Panc1 (cell line): ENCODE results near the gene TBC1D25. TPM values are rescaled to one million over a fixed set of nuclear protein-coding genes. Genes with fewer than 3 reads are reported as not detected.

Source experiments
- ATAC-seq: fragments of 200-7000 bp; cut with Tn5 transposase; 2 replicates; pipeline ENCODE4 v1.9.1; 2020; ENCODE audit warnings: mild to moderate bottlenecking, moderate library complexity
- BruUV-seq: library from RNA; stranded (reverse); fragments of 400-500 nt; replicated peaks from 2 replicates; lab custom pipeline; 2021; lab: Mats Ljungman, UMichigan
- CTCF ChIA-PET: fragments of 300-600 bp; sonication (Branson Sonifier 250); formaldehyde crosslinking; loops from one replicate; lab custom pipeline; 2022; ENCODE audit warnings: antibody characterized with exemption; lab: Charles Lee
- POLR2A ChIA-PET: fragments of 300-600 bp; sonication (Branson Sonifier 250); formaldehyde crosslinking; loops from one replicate; lab custom pipeline; 2022; ENCODE audit warnings: antibody characterized with exemption; lab: Charles Lee
- DNase-seq: peaks from one replicate; pipeline ENCODE4 v3.0.0-alpha.2; 2010; ENCODE audit warnings: low read depth, low spot score
- H3K27ac ChIP-seq: 2 replicates; pipeline ENCODE4 v1.5.1; 2011; ENCODE audit warnings: mild to moderate bottlenecking, low read length, inconsistent platforms
- H3K27me3 ChIP-seq: fragments of 200-500 bp; sonication (Bioruptor generic); 2 replicates; pipeline ENCODE4 v1.6.0; 2014; ENCODE audit warnings: low read length, inconsistent platforms; ENCODE audit not compliant: control insufficient read depth, insufficient read depth
- H3K36me3 ChIP-seq: fragments of 200-500 bp; sonication (Bioruptor generic); 2 replicates; pipeline ENCODE4 v1.5.1; 2014; ENCODE audit warnings: inconsistent platforms, mild to moderate bottlenecking, low read length, moderate library complexity; ENCODE audit not compliant: control insufficient read depth, insufficient read depth
- H3K4me1 ChIP-seq: 2 replicates; pipeline ENCODE4 v1.5.1; 2011; ENCODE audit warnings: inconsistent platforms, mild to moderate bottlenecking, low read length, moderate library complexity; ENCODE audit not compliant: control insufficient read depth, insufficient read depth
- H3K4me3 ChIP-seq, 2 experiments: 2 replicates each; pipeline ENCODE4 v1.5.1; 2011 to 2012; ENCODE audit warnings: low read depth in 2 of 2, low read length in 2 of 2, mild to moderate bottlenecking in 2 of 2, inconsistent platforms in 1 of 2, moderate library complexity in 1 of 2
- H3K9me3 ChIP-seq: fragments of 200-500 bp; sonication (Bioruptor generic); 2 replicates; pipeline ENCODE4 v1.5.1; 2014; ENCODE audit warnings: low read depth, mild to moderate bottlenecking, inconsistent platforms, low read length, moderate library complexity; ENCODE audit not compliant: control insufficient read depth, insufficient read depth
- POLR2AphosphoS5 ChIP-seq: IDR thresholded peaks from 2 replicates; pipeline ENCODE4 v1.6.1; 2012; ENCODE audit warnings: mild to moderate bottlenecking, low read depth, low read length, moderate library complexity
- SIN3A ChIP-seq: IDR thresholded peaks from 2 replicates; pipeline ENCODE4 v1.6.1; 2012; ENCODE audit warnings: low read depth, mild to moderate bottlenecking, low read length, moderate library complexity, borderline replicate concordance; ENCODE audit not compliant: insufficient read depth
- TCF7L2 ChIP-seq: IDR thresholded peaks from 2 replicates; pipeline ENCODE4 v1.6.1; 2011; ENCODE audit warnings: mild to moderate bottlenecking, low read depth, low read length, inconsistent platforms
- in situ Hi-C: cut with HindIII; loops from 2 replicates; pipeline ENCODE4 v1.10.0; 2016; ENCODE audit warnings: low sequenced_read_pairs, low pct_unique_long_range_greater_than_20kb
- intact Hi-C: fragments of 100-400 bp; cut with micrococcal nuclease; formaldehyde crosslinking; loops from one replicate; pipeline ENCODE4 v1.10.0; 2022; ENCODE audit not compliant: unreplicated experiment
- total RNA-seq: library from RNA; stranded (reverse); gene quantifications from one replicate; pipeline ENCODE4 v1.2.1, GENCODE V29; 2021; ENCODE audit not compliant: unreplicated experiment
- TF ChIP-seq, protein P1 (sequence below): fragments of 450-650 bp; IDR thresholded peaks from 2 replicates; pipeline ENCODE4 v1.5.1; 2017; ENCODE audit warnings: mild to moderate bottlenecking
- TF ChIP-seq, protein P2 (sequence below), 2 experiments: IDR thresholded peaks; 2 replicates each; pipeline ENCODE4 v1.6.1; 2011 to 2012; ENCODE audit warnings: low read depth in 2 of 2, control low read depth in 1 of 2, low read length in 1 of 2, mild to moderate bottlenecking in 1 of 2, moderate library complexity in 1 of 2; ENCODE audit not compliant: insufficient read depth in 1 of 2

Gene TBC1D25
- total RNA-seq, 1 experiment from 2014 or later = 29.4 TPM

DNA sequence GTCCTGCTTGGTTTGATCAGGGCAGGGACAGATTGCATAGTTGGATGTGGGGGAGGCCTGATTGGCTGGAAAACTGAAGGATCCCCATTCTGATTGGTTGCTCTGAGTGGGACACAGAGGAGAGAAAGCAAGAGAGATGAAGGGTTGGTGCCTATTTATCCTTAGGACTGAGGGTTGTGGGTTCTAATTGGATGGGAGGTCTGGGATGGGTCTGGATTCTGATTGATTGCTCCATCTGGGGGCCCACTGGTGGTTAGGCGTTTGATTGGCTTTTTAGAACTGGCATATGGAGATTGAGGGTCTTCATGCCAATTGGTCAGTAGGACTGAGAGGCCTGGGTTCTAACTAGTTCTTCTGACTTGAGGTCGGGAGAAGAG is 18.6 kb upstream of the TBC1D25 start:
- in situ Hi-C loops (no loop called here), intact Hi-C loops (no loop called here)
- ChIA-PET POLR2A (no interaction called here), CTCF (no interaction called here)
- Histone ChIP-seq H3K27ac (peak overlapping the region; percentile 93), H3K4me3 (peak overlapping the region; percentile 78 to 82), H3K36me3 (no peaks in the 10 kb centered on the region; the same call in 1 of the 2 replicates), H3K4me1 (no peaks in the 10 kb centered on the region; the same call in 1 of the 2 replicates), H3K27me3 (no peaks in the 10 kb centered on the region), H3K9me3 (no peaks in the 10 kb centered on the region)
- no peak for TF ChIP-seq POLR2AphosphoS5
- TF ChIP-seq, protein P1, sequence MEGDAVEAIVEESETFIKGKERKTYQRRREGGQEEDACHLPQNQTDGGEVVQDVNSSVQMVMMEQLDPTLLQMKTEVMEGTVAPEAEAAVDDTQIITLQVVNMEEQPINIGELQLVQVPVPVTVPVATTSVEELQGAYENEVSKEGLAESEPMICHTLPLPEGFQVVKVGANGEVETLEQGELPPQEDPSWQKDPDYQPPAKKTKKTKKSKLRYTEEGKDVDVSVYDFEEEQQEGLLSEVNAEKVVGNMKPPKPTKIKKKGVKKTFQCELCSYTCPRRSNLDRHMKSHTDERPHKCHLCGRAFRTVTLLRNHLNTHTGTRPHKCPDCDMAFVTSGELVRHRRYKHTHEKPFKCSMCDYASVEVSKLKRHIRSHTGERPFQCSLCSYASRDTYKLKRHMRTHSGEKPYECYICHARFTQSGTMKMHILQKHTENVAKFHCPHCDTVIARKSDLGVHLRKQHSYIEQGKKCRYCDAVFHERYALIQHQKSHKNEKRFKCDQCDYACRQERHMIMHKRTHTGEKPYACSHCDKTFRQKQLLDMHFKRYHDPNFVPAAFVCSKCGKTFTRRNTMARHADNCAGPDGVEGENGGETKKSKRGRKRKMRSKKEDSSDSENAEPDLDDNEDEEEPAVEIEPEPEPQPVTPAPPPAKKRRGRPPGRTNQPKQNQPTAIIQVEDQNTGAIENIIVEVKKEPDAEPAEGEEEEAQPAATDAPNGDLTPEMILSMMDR = no peak
- no peak for TF ChIP-seq SIN3A
- TF ChIP-seq, protein P2, sequence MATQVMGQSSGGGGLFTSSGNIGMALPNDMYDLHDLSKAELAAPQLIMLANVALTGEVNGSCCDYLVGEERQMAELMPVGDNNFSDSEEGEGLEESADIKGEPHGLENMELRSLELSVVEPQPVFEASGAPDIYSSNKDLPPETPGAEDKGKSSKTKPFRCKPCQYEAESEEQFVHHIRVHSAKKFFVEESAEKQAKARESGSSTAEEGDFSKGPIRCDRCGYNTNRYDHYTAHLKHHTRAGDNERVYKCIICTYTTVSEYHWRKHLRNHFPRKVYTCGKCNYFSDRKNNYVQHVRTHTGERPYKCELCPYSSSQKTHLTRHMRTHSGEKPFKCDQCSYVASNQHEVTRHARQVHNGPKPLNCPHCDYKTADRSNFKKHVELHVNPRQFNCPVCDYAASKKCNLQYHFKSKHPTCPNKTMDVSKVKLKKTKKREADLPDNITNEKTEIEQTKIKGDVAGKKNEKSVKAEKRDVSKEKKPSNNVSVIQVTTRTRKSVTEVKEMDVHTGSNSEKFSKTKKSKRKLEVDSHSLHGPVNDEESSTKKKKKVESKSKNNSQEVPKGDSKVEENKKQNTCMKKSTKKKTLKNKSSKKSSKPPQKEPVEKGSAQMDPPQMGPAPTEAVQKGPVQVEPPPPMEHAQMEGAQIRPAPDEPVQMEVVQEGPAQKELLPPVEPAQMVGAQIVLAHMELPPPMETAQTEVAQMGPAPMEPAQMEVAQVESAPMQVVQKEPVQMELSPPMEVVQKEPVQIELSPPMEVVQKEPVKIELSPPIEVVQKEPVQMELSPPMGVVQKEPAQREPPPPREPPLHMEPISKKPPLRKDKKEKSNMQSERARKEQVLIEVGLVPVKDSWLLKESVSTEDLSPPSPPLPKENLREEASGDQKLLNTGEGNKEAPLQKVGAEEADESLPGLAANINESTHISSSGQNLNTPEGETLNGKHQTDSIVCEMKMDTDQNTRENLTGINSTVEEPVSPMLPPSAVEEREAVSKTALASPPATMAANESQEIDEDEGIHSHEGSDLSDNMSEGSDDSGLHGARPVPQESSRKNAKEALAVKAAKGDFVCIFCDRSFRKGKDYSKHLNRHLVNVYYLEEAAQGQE (IDR thresholded peaks at IDR 0.05; ENCODE audit: insufficient read depth in 1 of 2, low read depth in 2 of 2, low read length in 1 of 2) = no peak
- TF ChIP-seq TCF7L2 = no peak
- no peak for ATAC-seq
- DNase-seq = no peak
- BruUV-seq = no TSS peak

DNA sequence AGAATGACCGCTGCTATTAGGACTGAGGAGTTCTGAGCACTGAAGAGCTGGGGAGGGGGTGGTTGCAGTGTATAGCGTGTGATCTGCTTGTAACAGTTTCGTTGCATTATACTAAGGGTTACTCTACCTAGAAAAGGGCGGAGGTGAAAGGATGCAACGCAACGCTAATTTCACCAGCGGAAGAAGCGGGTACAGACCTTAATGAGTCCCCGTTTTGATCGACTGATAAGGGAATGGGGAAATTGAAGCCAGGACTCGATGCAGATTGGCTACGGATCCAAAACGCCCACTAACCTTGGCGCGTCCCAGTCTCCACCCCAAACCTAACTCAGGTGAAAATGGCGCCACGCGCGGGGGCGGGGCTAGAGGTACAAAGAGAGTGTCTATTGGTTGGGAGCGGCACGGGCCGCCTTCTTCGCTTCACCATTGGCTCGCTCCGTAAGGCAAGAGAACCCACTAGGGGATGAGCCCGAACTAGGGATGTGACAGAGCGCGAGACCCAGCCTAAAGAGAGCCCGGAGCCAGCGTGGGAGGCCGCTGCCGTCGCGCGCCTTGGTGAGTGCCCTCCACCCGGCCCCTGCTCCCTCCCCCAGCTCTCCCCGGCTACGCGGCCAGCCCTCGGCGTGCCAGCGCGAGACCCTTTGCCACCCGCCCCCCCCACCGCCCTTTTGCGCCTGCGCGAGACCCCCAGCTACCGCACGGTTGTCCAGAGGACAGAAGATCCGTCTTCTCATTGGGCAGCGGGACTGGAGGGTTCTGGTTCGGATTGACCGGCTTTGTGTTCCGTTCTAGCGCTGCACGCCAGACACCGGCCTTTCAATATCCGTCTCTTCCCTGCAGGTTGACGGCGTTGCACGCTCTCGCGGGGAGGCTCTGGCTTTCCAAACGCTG is 17.9 kb upstream of the TBC1D25 start, which contains the start of gene EBP:
Gene EBP (plus strand): TSS at position 456 of the 891 bp plus-strand sequence. CDS start 1,964 bp downstream, outside the sequence.
- BruUV-seq = no TSS peak
- Histone ChIP-seq H3K36me3 (no peaks in the 10 kb centered on the region; the same call in 1 of the 2 replicates), H3K4me1 (no peaks in the 10 kb centered on the region; the same call in 1 of the 2 replicates), H3K27me3 (no peaks in the 10 kb centered on the region), H3K27ac (peak within 1 kb of the TSS; percentile 93), H3K4me3 (peak within 1 kb of the TSS; percentile 78 to 82), H3K9me3 (no peaks in the 10 kb centered on the region)
- peak; percentile 99 for ATAC-seq
- TF ChIP-seq, protein P1 = no peak
- TF ChIP-seq POLR2AphosphoS5 (peak; percentile 63; the same call in 1 of the 2 replicates), SIN3A (0 out of 2 replicates have a peak, but pooled peaks have one; percentile 66)
- DNase-seq = peak; percentile 58
- ChIA-PET CTCF (no interaction called here), POLR2A (interaction anchor here (0.7 kb wide), 1 partner anchor 52 kb away, joined by 13 read pairs; the partner anchor contains the start of gene RBM3)
- in situ Hi-C loops = no loop called here
- intact Hi-C loops = no loop called here
